Measurements from ENCODE around the gene ZNF17. TPM values are rescaled to one million over a fixed set of nuclear protein-coding genes. Genes with fewer than 3 reads are reported as not detected.

Gene ZNF17
- total RNA-seq, 1 experiment from 2014 or later, result 5.1 TPM

DNA sequence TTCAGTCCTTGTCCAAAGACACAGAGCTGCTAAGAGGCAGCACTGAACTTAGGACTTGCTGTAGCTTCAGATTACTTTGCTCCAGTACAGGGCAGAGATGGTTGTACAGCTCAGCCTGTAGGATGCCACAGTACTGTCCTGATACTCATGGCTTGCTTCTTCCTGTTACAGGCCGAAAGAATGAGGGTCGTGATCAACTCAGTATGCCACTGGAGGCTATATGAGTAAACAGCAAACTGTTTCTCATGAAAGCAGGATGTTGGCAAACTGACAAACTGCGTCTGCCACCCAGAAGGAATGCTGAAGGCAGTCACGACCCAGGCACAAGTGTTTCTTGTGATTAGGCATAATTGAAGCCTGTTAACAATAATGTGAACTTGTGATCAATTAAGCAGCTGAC, 27.0 kb downstream of the ZNF17 start:
- peaks cover 0 to 16% of the 10 kb centered on the region in 2 experiments; a peak in 3 of 4 replicates for H3K4me1 ChIP-seq (ENCODE audit: control insufficient read depth in 1 of 2, insufficient read depth in 2 of 2, low read length in 2 of 2)
- peaks cover 0 to 5% of the 10 kb centered on the region in 2 experiments; a peak in 1 of 4 replicates for H3K9me3 ChIP-seq (ENCODE audit: control insufficient read depth in 1 of 2, insufficient read depth in 1 of 2, low read depth in 1 of 2, low read length in 2 of 2)
- H3K27me3 ChIP-seq (ENCODE audit: insufficient read depth, low read length), result no peaks in the 10 kb centered on the region
- no peak overlapping the region for H3K27ac ChIP-seq (ENCODE audit: low read depth, low read length)
- no peak overlapping the region for H2AFZ ChIP-seq (ENCODE audit: low read depth, low read length, poor library complexity, severe bottlenecking)
- no peak overlapping the region for H3K9ac ChIP-seq (ENCODE audit: low read length)
- BruUV-seq (replicated peaks), result no TSS peak
- H3K4me3 ChIP-seq (replicated peaks in 1 of 2; ENCODE audit: low read depth in 1 of 2, low read length in 2 of 2), result no peak overlapping the region
- intact Hi-C loops (cut with micrococcal nuclease), result loop anchor here (10.0 kb wide), 1 partner anchor 137 kb away; the partner anchor contains the start of gene ZNF416
- TF ChIP-seq, protein P1, sequence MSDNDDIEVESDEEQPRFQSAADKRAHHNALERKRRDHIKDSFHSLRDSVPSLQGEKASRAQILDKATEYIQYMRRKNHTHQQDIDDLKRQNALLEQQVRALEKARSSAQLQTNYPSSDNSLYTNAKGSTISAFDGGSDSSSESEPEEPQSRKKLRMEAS (IDR thresholded peaks at IDR 0.05), result no peak
- TF ChIP-seq EZH2 (IDR thresholded peaks at IDR 0.05) (no peak), RAD21 (IDR thresholded peaks at IDR 0.05; ENCODE audit: low read depth) (no peak), FOSL1 (IDR thresholded peaks at IDR 0.05; ENCODE audit: low read depth) (no peak), ELF1 (IDR thresholded peaks at IDR 0.05; ENCODE audit: borderline replicate concordance, low read depth) (no peak), SIN3A (IDR thresholded peaks at IDR 0.05; ENCODE audit: low read depth) (no peak), TCF7L2 (IDR thresholded peaks at IDR 0.05; ENCODE audit: borderline replicate concordance, extremely low read depth, insufficient read depth, insufficient read length) (no peak), JUND (IDR thresholded peaks at IDR 0.05) (no peak), ZNF274 (IDR thresholded peaks at IDR 0.05; ENCODE audit: low read depth, low read length) (no peak), SRF (IDR thresholded peaks at IDR 0.05; ENCODE audit: low read depth) (no peak), CBX3 (IDR thresholded peaks at IDR 0.05; ENCODE audit: low read depth) (no peak), ZFX (IDR thresholded peaks at IDR 0.05) (no peak), CEBPB (IDR thresholded peaks at IDR 0.05; ENCODE audit: low read depth) (no peak)
- TF ChIP-seq, protein P2, sequence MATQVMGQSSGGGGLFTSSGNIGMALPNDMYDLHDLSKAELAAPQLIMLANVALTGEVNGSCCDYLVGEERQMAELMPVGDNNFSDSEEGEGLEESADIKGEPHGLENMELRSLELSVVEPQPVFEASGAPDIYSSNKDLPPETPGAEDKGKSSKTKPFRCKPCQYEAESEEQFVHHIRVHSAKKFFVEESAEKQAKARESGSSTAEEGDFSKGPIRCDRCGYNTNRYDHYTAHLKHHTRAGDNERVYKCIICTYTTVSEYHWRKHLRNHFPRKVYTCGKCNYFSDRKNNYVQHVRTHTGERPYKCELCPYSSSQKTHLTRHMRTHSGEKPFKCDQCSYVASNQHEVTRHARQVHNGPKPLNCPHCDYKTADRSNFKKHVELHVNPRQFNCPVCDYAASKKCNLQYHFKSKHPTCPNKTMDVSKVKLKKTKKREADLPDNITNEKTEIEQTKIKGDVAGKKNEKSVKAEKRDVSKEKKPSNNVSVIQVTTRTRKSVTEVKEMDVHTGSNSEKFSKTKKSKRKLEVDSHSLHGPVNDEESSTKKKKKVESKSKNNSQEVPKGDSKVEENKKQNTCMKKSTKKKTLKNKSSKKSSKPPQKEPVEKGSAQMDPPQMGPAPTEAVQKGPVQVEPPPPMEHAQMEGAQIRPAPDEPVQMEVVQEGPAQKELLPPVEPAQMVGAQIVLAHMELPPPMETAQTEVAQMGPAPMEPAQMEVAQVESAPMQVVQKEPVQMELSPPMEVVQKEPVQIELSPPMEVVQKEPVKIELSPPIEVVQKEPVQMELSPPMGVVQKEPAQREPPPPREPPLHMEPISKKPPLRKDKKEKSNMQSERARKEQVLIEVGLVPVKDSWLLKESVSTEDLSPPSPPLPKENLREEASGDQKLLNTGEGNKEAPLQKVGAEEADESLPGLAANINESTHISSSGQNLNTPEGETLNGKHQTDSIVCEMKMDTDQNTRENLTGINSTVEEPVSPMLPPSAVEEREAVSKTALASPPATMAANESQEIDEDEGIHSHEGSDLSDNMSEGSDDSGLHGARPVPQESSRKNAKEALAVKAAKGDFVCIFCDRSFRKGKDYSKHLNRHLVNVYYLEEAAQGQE (IDR thresholded peaks at IDR 0.05; ENCODE audit: low read depth), result no peak
- TF ChIP-seq, protein P3, sequence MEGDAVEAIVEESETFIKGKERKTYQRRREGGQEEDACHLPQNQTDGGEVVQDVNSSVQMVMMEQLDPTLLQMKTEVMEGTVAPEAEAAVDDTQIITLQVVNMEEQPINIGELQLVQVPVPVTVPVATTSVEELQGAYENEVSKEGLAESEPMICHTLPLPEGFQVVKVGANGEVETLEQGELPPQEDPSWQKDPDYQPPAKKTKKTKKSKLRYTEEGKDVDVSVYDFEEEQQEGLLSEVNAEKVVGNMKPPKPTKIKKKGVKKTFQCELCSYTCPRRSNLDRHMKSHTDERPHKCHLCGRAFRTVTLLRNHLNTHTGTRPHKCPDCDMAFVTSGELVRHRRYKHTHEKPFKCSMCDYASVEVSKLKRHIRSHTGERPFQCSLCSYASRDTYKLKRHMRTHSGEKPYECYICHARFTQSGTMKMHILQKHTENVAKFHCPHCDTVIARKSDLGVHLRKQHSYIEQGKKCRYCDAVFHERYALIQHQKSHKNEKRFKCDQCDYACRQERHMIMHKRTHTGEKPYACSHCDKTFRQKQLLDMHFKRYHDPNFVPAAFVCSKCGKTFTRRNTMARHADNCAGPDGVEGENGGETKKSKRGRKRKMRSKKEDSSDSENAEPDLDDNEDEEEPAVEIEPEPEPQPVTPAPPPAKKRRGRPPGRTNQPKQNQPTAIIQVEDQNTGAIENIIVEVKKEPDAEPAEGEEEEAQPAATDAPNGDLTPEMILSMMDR (IDR thresholded peaks at IDR 0.05 in 2 of 3, conservative IDR thresholded peaks at IDR 0.05 in 1 of 3; ENCODE audit: borderline replicate concordance in 1 of 3, insufficient read depth in 1 of 3, low read depth in 2 of 3, low read length in 2 of 3), result no peak
- TF ChIP-seq, protein P4, sequence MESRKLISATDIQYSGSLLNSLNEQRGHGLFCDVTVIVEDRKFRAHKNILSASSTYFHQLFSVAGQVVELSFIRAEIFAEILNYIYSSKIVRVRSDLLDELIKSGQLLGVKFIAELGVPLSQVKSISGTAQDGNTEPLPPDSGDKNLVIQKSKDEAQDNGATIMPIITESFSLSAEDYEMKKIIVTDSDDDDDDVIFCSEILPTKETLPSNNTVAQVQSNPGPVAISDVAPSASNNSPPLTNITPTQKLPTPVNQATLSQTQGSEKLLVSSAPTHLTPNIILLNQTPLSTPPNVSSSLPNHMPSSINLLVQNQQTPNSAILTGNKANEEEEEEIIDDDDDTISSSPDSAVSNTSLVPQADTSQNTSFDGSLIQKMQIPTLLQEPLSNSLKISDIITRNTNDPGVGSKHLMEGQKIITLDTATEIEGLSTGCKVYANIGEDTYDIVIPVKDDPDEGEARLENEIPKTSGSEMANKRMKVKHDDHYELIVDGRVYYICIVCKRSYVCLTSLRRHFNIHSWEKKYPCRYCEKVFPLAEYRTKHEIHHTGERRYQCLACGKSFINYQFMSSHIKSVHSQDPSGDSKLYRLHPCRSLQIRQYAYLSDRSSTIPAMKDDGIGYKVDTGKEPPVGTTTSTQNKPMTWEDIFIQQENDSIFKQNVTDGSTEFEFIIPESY (IDR thresholded peaks at IDR 0.05; ENCODE audit: extremely low read depth, insufficient replicate concordance, low read length), result no peak
- peaks cover 62% of the 10 kb centered on the region for H3K79me2 ChIP-seq (ENCODE audit: insufficient read depth, low read length)
- no peaks in the 10 kb centered on the region for H4K20me1 ChIP-seq (ENCODE audit: insufficient read depth)
- POLR2A ChIA-PET, result no interaction called here
- CTCF ChIA-PET, result no interaction called here
- DNase-seq (ENCODE audit: low read depth, low spot score) (no peak), ATAC-seq (no peak)
- no peaks in the 10 kb centered on the region for H3K9me2 ChIP-seq (ENCODE audit: insufficient read depth)
- RAD21 ChIA-PET (ENCODE audit: low non-redundant PET in 1 of 2, low total read pairs in 2 of 2, uncharacterized antibody in 2 of 2, unreplicated experiment in 2 of 2), result no interaction called here
- H3K4me2 ChIP-seq (ENCODE audit: low read length), result no peak overlapping the region
- H3K36me3 ChIP-seq (ENCODE audit: control insufficient read depth in 1 of 2, insufficient read depth in 2 of 2, low read length in 2 of 2), result peaks cover 4 to 12% of the 10 kb centered on the region in 2 experiments; a peak in 2 of 4 replicates

All from HCT116 (cell line).